ENCODE measurements around the gene ABAT.
"Not testable (repeated sequence)": the region's sequence is repeated elsewhere in the genome, so short reads cannot be mapped to it uniquely, and the experiment has no call there.

ABAT gene

GRCh38 chr16:8718851-8719680 lies 44.6 kb downstream of the ABAT start:
- DNase-seq: peak; percentile 63

GRCh38 chr16:8720080-8720966 lies 45.9 kb downstream of the ABAT start:
- peak; percentile 73 for DNase-seq

- no peak for DNase-seq
Measured at GRCh38 chr16:8720967-8721308, 46.5 kb downstream of the ABAT start.

GRCh38 chr16:8721336-8722024 lies 47.1 kb downstream of the ABAT start:
- peak; percentile 27 for DNase-seq

- peak; percentile 33 for DNase-seq
Measured at GRCh38 chr16:8722025-8722348, 47.6 kb downstream of the ABAT start.

GRCh38 chr16:8725513-8726178 lies 51.2 kb downstream of the ABAT start:
- DNase-seq: no peak

GRCh38 chr16:8727131-8727806 lies 52.9 kb downstream of the ABAT start:
- DNase-seq: no peak

- DNase-seq: no peak
Measured at GRCh38 chr16:8727857-8728618, 53.6 kb downstream of the ABAT start.

- no peak for DNase-seq
Measured at GRCh38 chr16:8729779-8730334, 55.4 kb downstream of the ABAT start.

GRCh38 chr16:8730335-8730915 lies 56.0 kb downstream of the ABAT start:
- peak; percentile 40 for DNase-seq

GRCh38 chr16:8733849-8734540 lies 59.6 kb downstream of the ABAT start:
- DNase-seq: no peak

GRCh38 chr16:8735574-8735973 lies 61.2 kb downstream of the ABAT start:
- DNase-seq: no peak

GRCh38 chr16:8736123-8736668 lies 61.8 kb downstream of the ABAT start:
- DNase-seq: peak; percentile 42

- no peak for DNase-seq
Measured at GRCh38 chr16:8739151-8739550, 64.7 kb downstream of the ABAT start.

- no peak for DNase-seq
Measured at GRCh38 chr16:8739989-8740704, 65.7 kb downstream of the ABAT start.

- no peak for DNase-seq
Measured at GRCh38 chr16:8740775-8741355, 66.4 kb downstream of the ABAT start.

GRCh38 chr16:8741636-8742035 lies 67.2 kb downstream of the ABAT start:
- DNase-seq: no peak

GRCh38 chr16:8742068-8742467 lies 67.7 kb downstream of the ABAT start:
- no peak for DNase-seq

- not testable (repeated sequence) for DNase-seq
Measured at GRCh38 chr16:8748944-8749343, 74.5 kb downstream of the ABAT start.
